SU-DHL-6 (cell line): ENCODE data around the gene TMA7.

Experiments
- CTCF ChIP-seq: fragments of 200-600 bp; sonication (generic); IDR thresholded peaks from one replicate; pipeline ENCODE4 v1.5.1; 2017; ENCODE audit warnings: antibody characterized with exemption, mild to moderate bottlenecking, low read length, moderate library complexity; ENCODE audit not compliant: insufficient read depth, poor library complexity, severe bottlenecking
- EZH2phosphoT487 ChIP-seq: fragments of 200-600 bp; sonication (generic), shearing (Covaris generic); conservative IDR thresholded peaks from 2 replicates; pipeline ENCODE4 v1.6.1; 2018; ENCODE audit warnings: mild to moderate bottlenecking, antibody characterized with exemption, low read length, moderate library complexity, mixed read lengths

DNA sequence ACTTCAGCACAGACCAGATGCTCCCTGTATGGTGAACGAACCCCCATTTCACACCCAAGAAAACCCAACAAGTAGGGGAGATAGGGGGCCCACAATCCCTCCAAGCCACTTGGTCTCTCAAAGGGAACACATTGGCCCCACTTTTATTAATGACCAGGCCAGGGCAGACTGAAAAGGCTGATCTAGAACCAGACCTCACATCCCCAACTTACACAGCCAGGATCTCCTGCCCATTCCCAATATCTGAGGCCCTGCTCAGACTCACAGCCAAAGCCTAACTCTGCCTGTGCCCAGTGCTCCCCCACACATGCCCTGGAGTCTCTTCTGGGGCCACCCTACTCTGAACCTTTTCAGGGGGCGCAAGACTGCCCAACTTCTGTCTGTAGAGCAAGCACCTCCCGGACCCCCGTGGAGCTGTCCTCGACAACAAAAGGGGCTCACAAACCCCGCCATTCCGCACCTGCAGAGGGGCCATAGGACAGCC lies 11.9 kb upstream of the TMA7 start:
- TF ChIP-seq CTCF, result no peak
- TF ChIP-seq EZH2phosphoT487, result no peak
